ENCODE measurements around the gene IGF1. TPM values are rescaled to one million over a fixed set of nuclear protein-coding genes. Genes with fewer than 3 reads are reported as not detected.

IGF1 gene
- total RNA-seq, 4 donors from 2014 or later: 50.0 to 262 (median 78.1) TPM

DNA sequence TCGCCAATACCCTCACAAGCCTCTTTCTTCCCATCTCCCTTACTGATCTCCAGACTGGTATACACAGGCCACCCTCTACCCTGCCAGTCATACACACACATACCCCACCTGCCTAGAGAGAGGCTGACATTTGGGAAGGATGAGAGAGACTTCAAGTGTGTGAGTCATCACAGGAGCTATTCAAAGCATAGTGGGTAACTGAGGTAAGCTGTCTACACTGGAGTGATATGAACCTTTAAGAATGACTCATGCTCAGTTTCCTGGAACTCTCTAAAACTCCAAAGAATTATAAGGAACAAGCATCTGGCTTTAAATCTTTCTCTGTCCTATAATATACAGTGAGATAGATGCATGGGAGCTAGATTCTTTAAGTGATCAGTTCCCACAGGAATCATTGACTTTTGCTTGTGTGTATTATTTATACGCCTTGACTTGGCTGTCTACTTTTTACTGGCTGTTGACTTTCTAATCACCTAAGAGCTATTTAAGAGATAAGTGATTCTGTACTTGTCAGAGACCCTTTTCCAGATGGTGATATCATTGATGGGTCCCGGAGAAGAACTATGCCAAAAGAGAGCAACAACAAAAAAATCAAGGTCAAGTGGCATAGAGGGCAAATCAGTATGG is 5.8 kb downstream of the IGF1 start:
- Histone ChIP-seq H3K4me1 (peaks cover 0 to 25% (median 7%) of the 10 kb centered on the region in 4 donors), H3K27me3 (no peaks in the 10 kb centered on the region), H3K27ac (no peak overlapping the region), H3K36me3 (no peaks in the 10 kb centered on the region), H3K4me3 (no peak overlapping the region), H3K9me3 (no peaks in the 10 kb centered on the region)
- no peak for DNase-seq (ENCODE audit: low spot score in 2 of 2)
- no peak for TF ChIP-seq POLR2A (IDR thresholded peaks at IDR 0.05)
- TF ChIP-seq, protein P1, sequence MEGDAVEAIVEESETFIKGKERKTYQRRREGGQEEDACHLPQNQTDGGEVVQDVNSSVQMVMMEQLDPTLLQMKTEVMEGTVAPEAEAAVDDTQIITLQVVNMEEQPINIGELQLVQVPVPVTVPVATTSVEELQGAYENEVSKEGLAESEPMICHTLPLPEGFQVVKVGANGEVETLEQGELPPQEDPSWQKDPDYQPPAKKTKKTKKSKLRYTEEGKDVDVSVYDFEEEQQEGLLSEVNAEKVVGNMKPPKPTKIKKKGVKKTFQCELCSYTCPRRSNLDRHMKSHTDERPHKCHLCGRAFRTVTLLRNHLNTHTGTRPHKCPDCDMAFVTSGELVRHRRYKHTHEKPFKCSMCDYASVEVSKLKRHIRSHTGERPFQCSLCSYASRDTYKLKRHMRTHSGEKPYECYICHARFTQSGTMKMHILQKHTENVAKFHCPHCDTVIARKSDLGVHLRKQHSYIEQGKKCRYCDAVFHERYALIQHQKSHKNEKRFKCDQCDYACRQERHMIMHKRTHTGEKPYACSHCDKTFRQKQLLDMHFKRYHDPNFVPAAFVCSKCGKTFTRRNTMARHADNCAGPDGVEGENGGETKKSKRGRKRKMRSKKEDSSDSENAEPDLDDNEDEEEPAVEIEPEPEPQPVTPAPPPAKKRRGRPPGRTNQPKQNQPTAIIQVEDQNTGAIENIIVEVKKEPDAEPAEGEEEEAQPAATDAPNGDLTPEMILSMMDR (IDR thresholded peaks at IDR 0.05): no peak
- no peak for TF ChIP-seq EP300 (IDR thresholded peaks at IDR 0.05)
- 86 to 87% methylated on average over 3 of the region's 3 CpGs for WGBS, 2 donors

DNA sequence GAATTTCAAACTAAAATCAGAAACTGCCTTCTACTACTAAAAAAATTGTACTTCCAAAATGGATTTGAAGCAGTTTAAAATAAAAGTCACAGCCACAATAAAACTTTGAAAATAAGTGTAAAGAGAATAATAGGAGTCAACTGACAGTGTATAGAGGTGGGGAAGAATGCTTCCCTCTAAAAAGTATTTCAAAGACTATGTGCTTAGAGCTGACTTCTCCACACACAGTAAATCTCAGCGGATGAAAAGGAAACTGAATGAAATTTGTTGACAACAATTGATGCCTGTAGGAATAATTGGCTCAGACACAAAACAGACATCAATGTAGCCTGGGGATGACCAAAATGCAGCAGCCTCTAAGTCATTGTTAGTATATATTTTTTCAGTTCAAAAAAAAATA is 7.9 kb downstream of the IGF1 start:
- TF ChIP-seq POLR2A (IDR thresholded peaks at IDR 0.05) (no peak), EP300 (IDR thresholded peaks at IDR 0.05) (no peak)
- TF ChIP-seq, protein P1 (IDR thresholded peaks at IDR 0.05): no peak
- no peak overlapping the region for H3K4me3 ChIP-seq
- no peak for DNase-seq (ENCODE audit: low spot score in 2 of 2)
- H3K36me3 ChIP-seq: no peaks in the 10 kb centered on the region
- 74 to 91% methylated on average over 1 of the region's 1 CpG for WGBS, 2 donors
- H3K4me1 ChIP-seq: peaks cover 0 to 10% (median 0%) of the 10 kb centered on the region in 4 donors
- no peaks in the 10 kb centered on the region for H3K27me3 ChIP-seq
- H3K9me3 ChIP-seq: no peaks in the 10 kb centered on the region
- no peak overlapping the region for H3K27ac ChIP-seq

GRCh38 chr12:102471556-102471955 is 8.8 kb downstream of the IGF1 start:
- Histone ChIP-seq H3K27ac (no peak overlapping the region), H3K4me3 (no peak overlapping the region), H3K27me3 (no peaks in the 10 kb centered on the region), H3K9me3 (no peaks in the 10 kb centered on the region), H3K36me3 (no peaks in the 10 kb centered on the region), H3K4me1 (peaks cover 0 to 10% (median 0%) of the 10 kb centered on the region in 4 donors)
- no peak for DNase-seq (ENCODE audit: low spot score in 2 of 2)
- WGBS, 2 donors: 75 to 76% methylated on average over 2 of the region's 2 CpGs
- TF ChIP-seq EP300 (IDR thresholded peaks at IDR 0.05): no peak
- TF ChIP-seq, protein P1 (IDR thresholded peaks at IDR 0.05): no peak
- TF ChIP-seq POLR2A (IDR thresholded peaks at IDR 0.05): no peak

DNA sequence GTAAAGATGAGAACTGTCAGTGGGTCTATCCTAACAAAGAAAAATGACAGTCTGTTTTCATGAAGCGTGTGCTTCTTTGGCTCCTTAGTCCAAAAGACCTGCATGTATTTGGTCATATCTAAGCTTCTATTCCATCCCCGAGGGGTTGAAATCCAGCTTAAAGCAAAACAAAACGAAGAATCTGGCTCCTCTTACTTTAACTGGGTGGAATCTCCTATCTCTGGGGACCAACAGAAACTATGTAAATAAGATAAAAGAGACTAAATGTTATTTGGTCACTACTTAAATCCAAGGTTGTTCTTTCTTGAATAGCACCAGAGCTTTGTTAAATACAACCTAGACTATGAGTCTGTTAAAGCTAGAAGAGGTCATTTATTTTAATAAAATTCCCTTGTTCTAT is 9.4 kb downstream of the IGF1 start:
- Histone ChIP-seq H3K27ac (no peak overlapping the region), H3K4me3 (no peak overlapping the region), H3K4me1 (peaks cover 0 to 10% (median 0%) of the 10 kb centered on the region in 4 donors), H3K9me3 (no peaks in the 10 kb centered on the region), H3K36me3 (no peaks in the 10 kb centered on the region), H3K27me3 (no peaks in the 10 kb centered on the region)
- TF ChIP-seq, protein P1 (IDR thresholded peaks at IDR 0.05): no peak
- no peak for TF ChIP-seq EP300 (IDR thresholded peaks at IDR 0.05)
- TF ChIP-seq POLR2A (IDR thresholded peaks at IDR 0.05): no peak
- WGBS, 2 donors: 55% methylated on average over 3 of the region's 3 CpGs
- DNase-seq (ENCODE audit: low spot score in 2 of 2): no peak

- TF ChIP-seq EP300 (IDR thresholded peaks at IDR 0.05) (no peak), POLR2A (IDR thresholded peaks at IDR 0.05) (no peak)
- TF ChIP-seq, protein P1 (IDR thresholded peaks at IDR 0.05): no peak
- H3K27me3 ChIP-seq: no peaks in the 10 kb centered on the region
- no peak overlapping the region for H3K4me3 ChIP-seq
- DNase-seq (ENCODE audit: low spot score in 2 of 2): no peak
- WGBS, 2 donors: 77 to 92% methylated on average over 5 of the region's 5 CpGs
- no peaks in the 10 kb centered on the region for H3K9me3 ChIP-seq
- no peaks in the 10 kb centered on the region for H3K36me3 ChIP-seq
- H3K27ac ChIP-seq: no peak overlapping the region
- H3K4me1 ChIP-seq: peaks cover 0 to 11% (median 0%) of the 10 kb centered on the region in 4 donors
Observed at GRCh38 chr12:102468261-102468915, 12.0 kb downstream of the IGF1 start.

All from tibial nerve (tissue), 4 donors.